PC-9 (cell line): ENCODE results near the gene TCIRG1.

Experiments
- EZH2 ChIP-seq: fragments of 200-600 bp; sonication (generic); IDR thresholded peaks from 2 replicates; pipeline ENCODE4 v1.8.0; 2017; ENCODE audit warnings: antibody characterized with exemption, low read depth
- TF ChIP-seq, protein P1 (sequence below): fragments of 200-600 bp; sonication (generic); conservative IDR thresholded peaks from 2 replicates; pipeline ENCODE4 v1.6.1; 2017; ENCODE audit warnings: mixed run types, antibody characterized with exemption, mild to moderate bottlenecking, moderate library complexity

- TF ChIP-seq, protein P1, sequence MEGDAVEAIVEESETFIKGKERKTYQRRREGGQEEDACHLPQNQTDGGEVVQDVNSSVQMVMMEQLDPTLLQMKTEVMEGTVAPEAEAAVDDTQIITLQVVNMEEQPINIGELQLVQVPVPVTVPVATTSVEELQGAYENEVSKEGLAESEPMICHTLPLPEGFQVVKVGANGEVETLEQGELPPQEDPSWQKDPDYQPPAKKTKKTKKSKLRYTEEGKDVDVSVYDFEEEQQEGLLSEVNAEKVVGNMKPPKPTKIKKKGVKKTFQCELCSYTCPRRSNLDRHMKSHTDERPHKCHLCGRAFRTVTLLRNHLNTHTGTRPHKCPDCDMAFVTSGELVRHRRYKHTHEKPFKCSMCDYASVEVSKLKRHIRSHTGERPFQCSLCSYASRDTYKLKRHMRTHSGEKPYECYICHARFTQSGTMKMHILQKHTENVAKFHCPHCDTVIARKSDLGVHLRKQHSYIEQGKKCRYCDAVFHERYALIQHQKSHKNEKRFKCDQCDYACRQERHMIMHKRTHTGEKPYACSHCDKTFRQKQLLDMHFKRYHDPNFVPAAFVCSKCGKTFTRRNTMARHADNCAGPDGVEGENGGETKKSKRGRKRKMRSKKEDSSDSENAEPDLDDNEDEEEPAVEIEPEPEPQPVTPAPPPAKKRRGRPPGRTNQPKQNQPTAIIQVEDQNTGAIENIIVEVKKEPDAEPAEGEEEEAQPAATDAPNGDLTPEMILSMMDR = no peak
- TF ChIP-seq EZH2 = no peak
Measured at GRCh38 chr11:67997475-67997921, 41.3 kb upstream of the TCIRG1 start.
